ENCODE measurements around the gene SYT1.

DNA sequence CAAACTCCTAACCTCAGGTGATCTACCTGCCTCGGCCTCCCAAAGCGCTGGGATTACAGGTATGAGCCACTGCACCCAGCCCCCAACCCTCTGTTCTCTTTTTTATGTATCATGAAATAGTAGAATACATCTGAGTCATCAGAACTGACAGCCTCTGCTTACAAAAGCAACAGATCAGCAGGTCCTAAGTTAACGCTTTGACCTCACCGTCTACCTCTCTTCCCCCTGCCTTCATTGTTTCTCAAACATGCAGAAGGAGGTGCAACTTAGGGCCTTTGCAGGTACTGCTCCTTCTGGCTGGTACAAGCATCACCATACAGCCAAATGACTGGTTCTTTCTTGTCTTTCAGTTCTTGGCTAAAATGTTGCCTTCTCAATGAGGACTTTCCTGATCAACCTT lies 577.0 kb downstream of the SYT1 start:
- TF ChIP-seq, protein P1, sequence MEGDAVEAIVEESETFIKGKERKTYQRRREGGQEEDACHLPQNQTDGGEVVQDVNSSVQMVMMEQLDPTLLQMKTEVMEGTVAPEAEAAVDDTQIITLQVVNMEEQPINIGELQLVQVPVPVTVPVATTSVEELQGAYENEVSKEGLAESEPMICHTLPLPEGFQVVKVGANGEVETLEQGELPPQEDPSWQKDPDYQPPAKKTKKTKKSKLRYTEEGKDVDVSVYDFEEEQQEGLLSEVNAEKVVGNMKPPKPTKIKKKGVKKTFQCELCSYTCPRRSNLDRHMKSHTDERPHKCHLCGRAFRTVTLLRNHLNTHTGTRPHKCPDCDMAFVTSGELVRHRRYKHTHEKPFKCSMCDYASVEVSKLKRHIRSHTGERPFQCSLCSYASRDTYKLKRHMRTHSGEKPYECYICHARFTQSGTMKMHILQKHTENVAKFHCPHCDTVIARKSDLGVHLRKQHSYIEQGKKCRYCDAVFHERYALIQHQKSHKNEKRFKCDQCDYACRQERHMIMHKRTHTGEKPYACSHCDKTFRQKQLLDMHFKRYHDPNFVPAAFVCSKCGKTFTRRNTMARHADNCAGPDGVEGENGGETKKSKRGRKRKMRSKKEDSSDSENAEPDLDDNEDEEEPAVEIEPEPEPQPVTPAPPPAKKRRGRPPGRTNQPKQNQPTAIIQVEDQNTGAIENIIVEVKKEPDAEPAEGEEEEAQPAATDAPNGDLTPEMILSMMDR (IDR thresholded peaks at IDR 0.05) = no peak
- TF ChIP-seq POLR2AphosphoS5 (IDR thresholded peaks at IDR 0.05) = no peak
- TF ChIP-seq POLR2A (IDR thresholded peaks at IDR 0.05) = no peak

Measured in prostate gland (tissue), 2 donors.